H1 (cell line): ENCODE measurements around the gene SLC12A6. TPM values are rescaled to one million over a fixed set of nuclear protein-coding genes. Genes with fewer than 3 reads are reported as not detected.
A peak's percentile ranks its signal among the peaks of the same experiment; 100 is the strongest.

Source experiments
- CTCF ChIA-PET: fragments of 300-600 bp; sonication (Branson Sonifier 250); formaldehyde crosslinking; loops from one replicate; lab custom pipeline; 2021; ENCODE audit not compliant: partially characterized antibody; lab: Charles Lee
- POLR2A ChIA-PET: fragments of 300-600 bp; sonication (Branson Sonifier 250); formaldehyde crosslinking; loops from one replicate; lab custom pipeline; 2021; ENCODE audit warnings: inconsistent platforms; ENCODE audit not compliant: partially characterized antibody; lab: Charles Lee
- DNase-seq, 2 experiments: peaks; one replicate each; pipeline versions ENCODE4 v3.0.0 to v3.0.0-alpha.2; 2010 to 2022; ENCODE audit warnings: low spot score in 2 of 2, low read depth in 1 of 2, mixed read lengths in 1 of 2
- FAIRE-seq: peaks from 2 replicates; lab custom pipeline; 2011; peaks lifted over from hg19 to GRCh38; lab: Jason Lieb, UNC
- H2AFZ ChIP-seq: 2 replicates; pipeline ENCODE4 v1.8.1; 2012; ENCODE audit warnings: low read length, inconsistent platforms
- H2AK5ac ChIP-seq: 2 replicates; pipeline ENCODE4 v1.6.1; 2013; ENCODE audit warnings: low read depth, low read length
- H2BK120ac ChIP-seq: replicated peaks from 2 replicates; pipeline ENCODE3; 2013; ENCODE audit warnings: low read depth, low read length, inconsistent platforms
- H2BK12ac ChIP-seq: 2 replicates; pipeline ENCODE4 v1.6.1; 2013; ENCODE audit warnings: low read depth, low read length
- H2BK15ac ChIP-seq: 2 replicates; pipeline ENCODE4 v1.6.1; 2013; ENCODE audit warnings: low read length
- H2BK20ac ChIP-seq: 2 replicates; pipeline ENCODE4 v1.6.1; 2013; ENCODE audit warnings: low read length
- H2BK5ac ChIP-seq: 2 replicates; pipeline ENCODE4 v1.6.1; 2013; ENCODE audit warnings: low read depth, low read length
- H3K14ac ChIP-seq: 2 replicates; pipeline ENCODE4 v1.6.1; 2013; ENCODE audit warnings: inconsistent platforms; ENCODE audit not compliant: insufficient read length
- H3K18ac ChIP-seq: 2 replicates; pipeline ENCODE4 v1.6.1; 2013; ENCODE audit warnings: low read length; ENCODE audit errors: extremely low read depth
- H3K23ac ChIP-seq: 2 replicates; pipeline ENCODE4 v1.6.1; 2013; ENCODE audit warnings: inconsistent platforms; ENCODE audit not compliant: insufficient read length
- H3K23me2 ChIP-seq: 2 replicates; pipeline ENCODE4 v1.6.1; 2013; ENCODE audit warnings: low read depth, low read length
- H3K27ac ChIP-seq: 2 replicates; pipeline ENCODE4 v1.6.1; 2011; ENCODE audit warnings: low read depth, low read length, inconsistent platforms
- H3K27me3 ChIP-seq, 4 experiments: replicated peaks in 1 of 4; 1 replicate in 1 of 4; 2 replicates in 3 of 4; pipeline versions ENCODE4 v1.6.1 to v1.8.1; 2011 to 2013; ENCODE audit warnings: low read length in 3 of 4, mild to moderate bottlenecking in 3 of 4, inconsistent platforms in 2 of 4, mixed read lengths in 2 of 4, moderate library complexity in 1 of 4; ENCODE audit not compliant: control insufficient read depth in 3 of 4, insufficient read depth in 3 of 4; ENCODE audit errors: extremely low read depth in 1 of 4
- H3K36me3 ChIP-seq, 4 experiments: 2 replicates each; pipeline versions ENCODE4 v1.6.1 to v1.8.1; 2011 to 2013; ENCODE audit warnings: mild to moderate bottlenecking in 4 of 4, low read length in 3 of 4, moderate library complexity in 2 of 4, control low read depth in 1 of 4, inconsistent platforms in 1 of 4; ENCODE audit not compliant: insufficient read depth in 4 of 4, control insufficient read depth in 2 of 4
- H3K4ac ChIP-seq: replicated peaks from 2 replicates; pipeline ENCODE3; 2013; ENCODE audit warnings: low read length, low read depth, mixed read lengths, inconsistent platforms; ENCODE audit not compliant: insufficient read length
- H3K4me1 ChIP-seq, 4 experiments: replicated peaks in 1 of 4; 1 replicate in 1 of 4; 2 replicates in 3 of 4; pipeline versions ENCODE4 v1.6.1 to v1.8.1; 2011 to 2013; ENCODE audit warnings: low read length in 3 of 4, inconsistent platforms in 2 of 4, mixed read lengths in 1 of 4; ENCODE audit not compliant: insufficient read depth in 4 of 4, control insufficient read depth in 3 of 4
- H3K4me2 ChIP-seq, 2 experiments: 2 replicates each; pipeline versions ENCODE4 v1.6.1 to v1.8.1; 2011 to 2013; ENCODE audit warnings: low read depth in 2 of 2, low read length in 2 of 2, control low read depth in 1 of 2, inconsistent platforms in 1 of 2, mild to moderate bottlenecking in 1 of 2; ENCODE audit not compliant: insufficient read depth in 1 of 2
- H3K4me3 ChIP-seq, 4 experiments: fragments of 200-600, 300-600 bp in 1 of 4; sonication (generic), shearing (Covaris generic), sonication (Bioruptor Twin) in 1 of 4; 2 replicates each; pipeline versions ENCODE4 v1.5.1 to v1.8.1; 2011 to 2016; ENCODE audit warnings: low read length in 4 of 4, low read depth in 3 of 4, control low read depth in 2 of 4, inconsistent platforms in 2 of 4, mild to moderate bottlenecking in 2 of 4, mixed read lengths in 1 of 4, moderate library complexity in 1 of 4; ENCODE audit not compliant: insufficient read depth in 2 of 4; ENCODE audit errors: extremely low read depth in 1 of 4
- H3K56ac ChIP-seq: replicated peaks from 2 replicates; pipeline ENCODE3; 2013; ENCODE audit warnings: low read depth, mild to moderate bottlenecking, mixed read lengths, low read length, inconsistent platforms; ENCODE audit not compliant: insufficient read length
- H3K79me1 ChIP-seq: 2 replicates; pipeline ENCODE4 v1.6.1; 2013; ENCODE audit warnings: low read depth, low read length, control low read depth
- H3K79me2 ChIP-seq, 2 experiments: 2 replicates each; pipeline versions ENCODE4 v1.6.1 to v1.8.1; 2012 to 2013; ENCODE audit warnings: low read length in 2 of 2, mild to moderate bottlenecking in 2 of 2, inconsistent platforms in 1 of 2; ENCODE audit not compliant: insufficient read depth in 2 of 2, control insufficient read depth in 1 of 2
- H3K9ac ChIP-seq, 4 experiments: replicated peaks in 1 of 4; 1 replicate in 1 of 4; 2 replicates in 3 of 4; pipeline versions ENCODE4 v1.6.1 to v1.8.1; 2011 to 2013; ENCODE audit warnings: low read depth in 3 of 4, low read length in 3 of 4, control low read depth in 2 of 4, mild to moderate bottlenecking in 2 of 4, moderate library complexity in 2 of 4, inconsistent platforms in 1 of 4; ENCODE audit errors: extremely low read depth in 1 of 4
- H3K9me3 ChIP-seq, 2 experiments: 2 replicates each; pipeline versions ENCODE4 v1.6.1 to v1.8.1; 2012 to 2013; ENCODE audit warnings: mild to moderate bottlenecking in 2 of 2, moderate library complexity in 2 of 2, control low read depth in 1 of 2, inconsistent platforms in 1 of 2, low read depth in 1 of 2, low read length in 1 of 2, mixed read lengths in 1 of 2; ENCODE audit not compliant: insufficient read depth in 2 of 2
- H4K20me1 ChIP-seq, 2 experiments: replicated peaks in 1 of 2; 2 replicates each; pipeline versions ENCODE3 to v1.8.1; 2011 to 2013; ENCODE audit warnings: inconsistent platforms in 2 of 2, low read length in 2 of 2, mild to moderate bottlenecking in 1 of 2; ENCODE audit not compliant: insufficient read depth in 2 of 2, control insufficient read depth in 1 of 2
- H4K5ac ChIP-seq: 2 replicates; pipeline ENCODE4 v1.6.1; 2013; ENCODE audit warnings: low read length, low read depth, mixed read lengths, inconsistent platforms; ENCODE audit not compliant: insufficient read length
- H4K8ac ChIP-seq: 2 replicates; pipeline ENCODE4 v1.8.0; 2013; ENCODE audit warnings: mild to moderate bottlenecking, moderate library complexity, low read length, inconsistent platforms; ENCODE audit not compliant: insufficient read depth; ENCODE audit errors: extremely low read depth
- H4K91ac ChIP-seq: replicated peaks from 2 replicates; pipeline ENCODE3; 2013; ENCODE audit warnings: low read length, mixed read lengths, inconsistent platforms; ENCODE audit not compliant: insufficient read length
- MAFK ChIP-seq: IDR thresholded peaks from 2 replicates; pipeline ENCODE4 v1.6.1; 2012; ENCODE audit warnings: low read depth, mild to moderate bottlenecking, improper control_type of control experiment, low read length
- RAD21 ChIP-seq, 2 experiments: IDR thresholded peaks in 1 of 2; conservative IDR thresholded peaks in 1 of 2; 2 replicates each; pipeline ENCODE4 v1.6.1; 2011; ENCODE audit warnings: low read depth in 2 of 2, low read length in 2 of 2, improper control_type of control experiment in 1 of 2, inconsistent platforms in 1 of 2, mild to moderate bottlenecking in 1 of 2, moderate library complexity in 1 of 2
- SIN3A ChIP-seq, 2 experiments: IDR thresholded peaks in 1 of 2; conservative IDR thresholded peaks in 1 of 2; 2 replicates each; pipeline ENCODE4 v1.6.1; 2011 to 2012; ENCODE audit warnings: low read length in 2 of 2, improper control_type of control experiment in 1 of 2, low read depth in 1 of 2, mild to moderate bottlenecking in 1 of 2
- WGBS, 2 experiments: shearing (Covaris generic) in 1 of 2; methylation state at CpG; one replicate each; pipeline versions ENCODE4 v1.1.6 to v1.1.7; 2013 to 2015; ENCODE audit warnings: low lambda C conversion rate in 2 of 2, mixed read lengths in 2 of 2, inconsistent platforms in 1 of 2, low coverage in 1 of 2, missing lambda C conversion rate in 1 of 2; ENCODE audit not compliant: insufficient replicate concordance in 2 of 2, insufficient coverage in 1 of 2, insufficient read length in 1 of 2; ENCODE audit errors: extremely low coverage in 1 of 2, missing lambda C conversion rate in 1 of 2; 5-methylcytosine and 5-hydroxymethylcytosine counted together
- polyA plus RNA-seq, 7 experiments: library from polyadenylated mRNA; depleted of rRNA in 3 of 7; stranded (reverse) in 5 of 7; unstranded in 2 of 7; fragments of >200 nt in 5 of 7; fragments of 200-250 nt in 2 of 7; gene quantifications; 1 replicate in 5 of 7; 2 replicates in 1 of 7; 4 replicates in 1 of 7; pipeline versions ENCODE4 v1.2.1 to v1.2.3, GENCODE V29; 2011 to 2013; ENCODE audit warnings: missing spikeins in 2 of 7, mixed read lengths in 2 of 7
- total RNA-seq: library from RNA; stranded (reverse); fragmentation: NEBNext Ultra II Directional; extraction: Animal tissue kit (Norgen Biotek cat#: 25700); gene quantifications from 2 replicates; pipeline ENCODE4 v1.2.1, GENCODE V29; 2021

SLC12A6 gene
- total and polyA plus RNA-seq, 2 of the 8 experiments (the other 6 are each of a cell fraction or from before 2014, with no cell fraction given), result 9.2 to 11.1 TPM

DNA sequence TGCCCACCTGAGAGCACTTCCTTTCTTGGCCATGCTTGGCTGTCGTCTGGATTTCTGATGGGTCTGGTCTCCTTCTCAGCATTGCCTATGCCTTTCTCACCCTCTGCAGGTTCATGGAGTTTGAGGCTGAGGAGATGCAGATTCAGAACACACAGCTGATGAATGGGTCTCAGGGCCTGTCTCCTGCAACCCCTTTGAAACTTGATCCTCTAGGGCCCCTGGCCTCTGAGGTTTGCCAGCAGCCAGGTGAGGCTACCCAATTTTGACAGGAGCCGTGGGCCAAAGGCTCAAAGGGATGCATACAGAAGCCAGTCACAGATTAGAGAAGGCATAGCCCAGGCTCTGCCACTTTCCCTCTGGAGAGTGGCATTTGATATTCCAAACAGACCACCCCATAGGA lies 16.0 kb upstream of the SLC12A6 start:
- Histone ChIP-seq H3K4me3 (no peak overlapping the region), H2BK15ac (no peak overlapping the region), H2AK5ac (no peak overlapping the region), H4K5ac (no peak overlapping the region), H4K8ac (no peak overlapping the region), H3K56ac (no peak overlapping the region), H4K20me1 (peaks cover 0 to 4% of the 10 kb centered on the region in 2 experiments), H2BK20ac (no peak overlapping the region), H2BK12ac (no peak overlapping the region), H2AFZ (no peak overlapping the region), H3K27me3 (no peaks in the 10 kb centered on the region), H3K4ac (no peak overlapping the region), H3K79me2 (no peaks in the 10 kb centered on the region), H3K79me1 (no peaks in the 10 kb centered on the region), H3K36me3 (peaks cover 0 to 21% (median 12%) of the 10 kb centered on the region in 4 experiments; a peak in 6 of 8 replicates), H2BK5ac (no peak overlapping the region), H3K18ac (no peak overlapping the region), H2BK120ac (no peak overlapping the region), H3K9ac (no peak overlapping the region), H3K14ac (no peak overlapping the region), H3K4me2 (0 out of 4 replicates have a peak overlapping the region, but pooled peaks of 1 of the 2 experiments have one; percentile 3), H4K91ac (no peak overlapping the region), H3K23me2 (no peaks in the 10 kb centered on the region), H3K23ac (no peak overlapping the region), H3K9me3 (no peaks in the 10 kb centered on the region), H3K27ac (no peak overlapping the region), H3K4me1 (peaks cover 2 to 8% (median 5%) of the 10 kb centered on the region in 4 experiments; a peak in 5 of 7 replicates)
- FAIRE-seq (peak; percentile 39), DNase-seq (no peak)
- WGBS, 2 experiments, result 72% methylated on average over 2 of the region's 2 CpGs; no CpG with 5 or more reads in 1 of the 2 experiments
- TF ChIP-seq MAFK (no peak), RAD21 (IDR thresholded peaks at IDR 0.05 in 1 of 2, conservative IDR thresholded peaks at IDR 0.05 in 1 of 2; ENCODE audit: low read depth in 2 of 2, low read length in 2 of 2) (0 out of 4 replicates have a peak, but pooled peaks of 1 of the 2 experiments have one; percentile 5), SIN3A (conservative IDR thresholded peaks at IDR 0.05 in 1 of 2, IDR thresholded peaks at IDR 0.05 in 1 of 2; ENCODE audit: low read depth in 1 of 2, low read length in 2 of 2) (peak in 1 of 2 experiments; percentile 61; a peak in 1 of 4 replicates)
- POLR2A ChIA-PET, result interaction anchor here (1.2 to 3.5 kb wide), 3 partner anchors 10 to 23 kb away, joined by 3 to 23 read pairs (median 8); partner anchors contain the start of genes LPCAT4, NOP10 and NUTM1
- CTCF ChIA-PET, result interaction anchor here (2.0 to 2.3 kb wide), 3 partner anchors 8 to 244 kb away, joined by 6 to 7 read pairs (median 6); partner anchors contain the start of genes NOP10 and NUTM1
